ENCODE data around the gene DNAI4. TPM values are rescaled to one million over a fixed set of nuclear protein-coding genes. Genes with fewer than 3 reads are reported as not detected.
"Not testable (repeated sequence)": the region's sequence is repeated elsewhere in the genome, so short reads cannot be mapped to it uniquely, and the experiment has no call there.

Gene DNAI4
- total RNA-seq, 1 donor from 2014 or later, result 7.0 TPM

GRCh38 chr1:66833112-66833511, 91.5 kb downstream of the DNAI4 start:
- DNase-seq (ENCODE audit: low spot score), result no peak

- no peak for DNase-seq (ENCODE audit: low spot score)
These were observed 93.0 kb downstream of the DNAI4 start for GRCh38 chr1:66831529-66832239.

DNA sequence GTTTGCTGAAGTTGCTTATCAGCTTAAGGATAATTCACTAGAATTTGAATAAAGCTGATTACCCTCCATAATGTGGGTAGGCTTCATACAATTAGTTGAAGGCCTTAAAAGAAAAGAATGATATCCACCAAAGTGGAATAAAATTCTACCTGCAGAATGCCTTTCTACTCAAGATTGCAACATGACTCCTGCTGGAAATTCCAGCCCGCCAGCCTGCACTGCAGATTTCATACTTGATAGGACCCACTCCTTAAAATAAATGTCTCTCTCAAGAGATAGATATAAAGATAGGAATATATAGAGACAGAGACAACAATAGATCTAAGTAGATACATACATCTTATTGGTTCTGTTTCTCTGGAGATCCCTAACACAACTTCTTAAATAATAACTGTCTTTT, 99.9 kb downstream of the DNAI4 start:
- DNase-seq (ENCODE audit: low spot score), result no peak

GRCh38 chr1:66809736-66810326, 114.8 kb downstream of the DNAI4 start:
- no peak for DNase-seq (ENCODE audit: low spot score)

DNA sequence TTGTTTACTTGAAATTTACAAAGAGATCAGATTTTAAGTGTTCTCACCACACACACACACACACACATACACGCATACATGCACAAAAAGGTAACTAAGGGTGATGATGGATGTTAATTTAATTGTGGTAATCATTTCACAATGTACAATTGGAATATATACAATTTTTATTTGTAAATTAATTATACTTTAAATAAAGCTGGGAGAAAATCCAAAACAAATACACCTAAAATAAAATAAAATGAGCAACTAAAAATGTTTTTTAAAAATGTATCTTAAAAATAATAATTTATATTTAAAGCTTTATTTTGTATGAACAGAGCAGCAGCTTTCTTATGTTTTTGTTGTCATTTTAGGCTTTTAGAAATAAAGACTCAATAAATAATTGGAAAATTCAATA, 115.4 kb downstream of the DNAI4 start:
- no peak for DNase-seq (ENCODE audit: low spot score)

GRCh38 chr1:66795839-66796238, 128.8 kb downstream of the DNAI4 start:
- DNase-seq (ENCODE audit: low spot score), result not testable (repeated sequence)

DNA sequence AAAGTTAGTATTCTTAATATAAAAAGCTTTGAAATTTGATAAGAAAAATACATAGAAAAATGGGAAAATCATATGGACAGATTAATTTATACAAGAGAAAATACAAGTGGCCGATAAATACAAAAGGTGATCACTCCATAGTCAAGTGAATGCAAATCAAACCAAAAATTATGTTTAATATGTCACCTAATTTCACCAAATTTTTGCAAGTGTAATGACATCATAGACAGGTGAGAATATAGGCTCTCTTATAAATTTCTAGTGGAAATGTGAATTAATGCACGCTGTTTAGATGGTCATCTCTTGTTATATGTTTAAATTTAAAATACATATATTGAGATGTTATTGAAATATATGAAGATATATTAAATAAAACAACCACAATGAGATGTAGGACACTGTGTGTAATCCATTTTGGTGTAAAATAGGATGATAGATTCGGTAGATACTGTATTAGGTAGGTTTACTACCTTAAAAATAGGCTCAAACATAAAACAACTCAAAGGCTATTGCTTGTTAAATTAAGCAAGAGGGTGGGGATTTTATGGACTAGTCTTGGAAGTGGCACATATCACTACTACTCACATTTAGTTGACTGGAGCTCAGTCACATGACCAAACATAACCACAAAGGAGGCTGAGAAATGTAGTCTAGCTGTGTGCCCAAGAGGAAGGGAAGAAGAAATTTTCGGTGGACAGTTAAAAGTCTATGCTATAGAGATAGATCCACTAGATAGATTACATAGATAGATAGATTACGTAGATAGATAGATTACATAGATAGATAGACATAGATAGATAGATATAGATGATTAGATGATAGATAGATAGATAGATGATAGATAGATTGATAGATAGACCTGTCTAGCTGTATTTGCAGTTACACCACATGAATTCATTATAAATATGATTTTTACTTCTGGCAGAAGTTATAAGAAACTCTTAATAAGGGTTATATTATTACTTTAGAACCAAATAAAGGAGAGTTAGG, 132.7 kb downstream of the DNAI4 start:
- DNase-seq (ENCODE audit: low spot score), result no peak

DNA sequence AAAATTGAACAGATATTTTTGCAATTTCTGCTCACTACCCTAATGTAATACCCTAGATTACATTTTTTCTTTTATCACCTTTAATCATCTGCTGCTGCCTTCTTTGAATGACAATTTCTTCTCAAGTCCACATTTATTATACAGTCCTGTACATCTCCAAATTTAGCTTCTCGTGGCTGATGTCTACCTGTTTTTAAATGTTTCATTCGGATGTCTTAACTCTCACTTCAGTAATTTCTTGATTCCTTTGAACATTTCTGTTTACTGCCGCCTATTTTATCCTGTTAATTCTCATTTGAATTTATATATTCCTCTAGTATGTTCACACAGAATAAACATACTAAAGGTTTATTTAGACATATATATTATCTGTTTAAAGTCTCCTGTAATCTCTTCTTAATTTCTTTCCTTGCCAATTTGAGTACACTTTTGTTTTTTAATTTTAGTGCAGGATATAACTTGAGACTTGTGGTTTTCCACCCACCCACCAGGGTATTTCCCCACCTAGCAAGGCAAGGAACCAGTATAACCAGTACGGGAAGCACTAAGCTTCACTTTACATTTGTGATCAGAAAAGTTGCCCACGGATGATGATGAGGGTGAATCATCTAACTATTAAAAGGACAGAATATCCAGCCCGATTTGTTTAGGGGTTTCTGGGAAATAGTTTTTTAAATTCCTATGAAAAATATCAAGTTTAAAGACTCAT, 136.3 kb downstream of the DNAI4 start:
- DNase-seq (ENCODE audit: low spot score), result no peak

- no peak for DNase-seq (ENCODE audit: low spot score)
These were observed 137.0 kb downstream of the DNAI4 start for GRCh38 chr1:66787641-66788040.

GRCh38 chr1:66785800-66786199, 138.9 kb downstream of the DNAI4 start:
- DNase-seq (ENCODE audit: low spot score), result not testable (repeated sequence)

DNA sequence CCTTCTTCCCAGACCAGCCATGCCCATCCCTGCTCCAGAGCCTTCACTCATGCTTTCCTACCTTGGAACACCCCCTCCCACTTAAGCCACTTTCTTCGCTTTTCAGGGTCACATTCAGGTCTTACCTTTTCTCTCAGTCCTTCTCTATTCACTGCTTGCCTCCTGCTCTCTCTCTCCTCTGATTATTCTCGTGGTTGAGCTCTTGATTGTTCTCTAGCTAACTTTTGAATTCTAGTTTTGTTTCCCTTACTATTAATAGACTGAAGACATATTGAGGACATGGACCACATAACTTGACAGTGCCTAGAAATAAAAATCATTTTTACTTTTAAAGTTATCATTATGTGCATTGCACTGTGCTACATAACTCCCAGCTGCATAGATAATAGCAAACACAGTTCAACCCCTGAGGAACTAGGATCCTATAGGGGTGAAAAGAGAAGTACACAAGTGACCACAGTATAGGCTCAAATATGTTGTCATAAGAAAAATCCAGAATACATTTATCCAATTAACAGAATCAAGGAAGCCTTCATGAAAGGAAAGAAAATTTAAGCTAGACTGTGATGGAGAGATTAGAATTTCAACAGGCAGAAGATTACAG, 145.1 kb downstream of the DNAI4 start:
- DNase-seq (ENCODE audit: low spot score), result no peak

- DNase-seq (ENCODE audit: low spot score), result no peak
These were observed 145.7 kb downstream of the DNAI4 start for GRCh38 chr1:66778969-66779368.

DNA sequence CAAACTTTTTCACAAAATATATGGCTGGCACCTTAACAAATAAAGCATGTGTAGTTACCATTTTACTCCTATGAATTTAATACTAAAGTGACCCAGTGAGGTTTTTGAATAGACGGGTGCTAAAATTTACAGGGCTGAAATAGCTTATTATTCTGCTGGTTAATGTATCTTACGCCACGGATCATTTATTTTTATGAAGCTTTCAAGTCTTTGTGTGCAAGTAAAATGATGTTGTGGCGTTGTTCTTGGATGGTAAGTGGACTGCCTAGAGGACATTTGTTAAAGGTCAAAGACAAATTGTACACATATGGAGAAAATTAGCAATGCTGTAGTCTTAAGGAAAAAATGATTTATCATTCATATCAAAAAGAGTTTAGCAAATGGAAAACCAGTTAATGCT, 146.4 kb downstream of the DNAI4 start:
- DNase-seq (ENCODE audit: low spot score), result no peak

GRCh38 chr1:66777831-66778230, 146.8 kb downstream of the DNAI4 start:
- no peak for DNase-seq (ENCODE audit: low spot score)

DNA sequence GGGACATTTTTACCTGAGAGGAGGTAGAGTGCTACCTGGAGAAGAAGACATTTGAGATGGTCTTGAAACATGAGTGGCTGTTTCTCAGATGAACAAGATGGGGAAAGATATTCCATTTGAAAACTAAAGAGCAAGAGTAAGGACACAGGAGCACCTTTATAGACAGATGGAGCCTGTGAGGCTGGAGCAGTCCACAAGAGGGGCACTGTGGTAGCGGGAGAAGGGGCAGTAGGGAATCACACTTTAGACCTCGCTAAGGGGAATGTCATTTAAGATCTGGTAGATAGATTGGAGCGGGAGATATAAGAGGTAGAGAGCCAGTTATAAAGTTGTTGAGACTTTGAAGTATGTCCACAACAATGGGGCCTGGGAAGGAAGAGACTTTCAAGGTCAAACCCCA, 149.0 kb downstream of the DNAI4 start:
- no peak for DNase-seq (ENCODE audit: low spot score)

DNA sequence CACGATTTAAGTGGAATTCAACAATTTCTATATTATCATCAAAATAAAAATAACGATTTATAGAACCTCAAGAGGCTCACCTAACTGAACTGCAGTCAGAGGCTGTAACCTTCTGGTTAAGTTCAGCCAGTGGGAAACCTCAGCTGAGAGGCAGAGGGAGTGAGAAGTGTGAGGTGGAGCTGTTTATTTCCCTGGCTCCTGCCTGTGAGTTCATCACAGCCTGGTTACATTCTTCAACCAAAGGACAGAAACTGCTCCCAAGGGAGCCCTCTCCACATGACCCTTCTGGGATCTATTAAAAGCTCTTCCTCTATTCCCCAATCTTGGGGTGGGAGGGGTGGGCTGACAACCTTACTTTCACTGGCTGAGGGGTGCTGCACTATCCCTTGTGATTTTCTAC, 150.2 kb downstream of the DNAI4 start:
- DNase-seq (ENCODE audit: low spot score), result no peak

DNA sequence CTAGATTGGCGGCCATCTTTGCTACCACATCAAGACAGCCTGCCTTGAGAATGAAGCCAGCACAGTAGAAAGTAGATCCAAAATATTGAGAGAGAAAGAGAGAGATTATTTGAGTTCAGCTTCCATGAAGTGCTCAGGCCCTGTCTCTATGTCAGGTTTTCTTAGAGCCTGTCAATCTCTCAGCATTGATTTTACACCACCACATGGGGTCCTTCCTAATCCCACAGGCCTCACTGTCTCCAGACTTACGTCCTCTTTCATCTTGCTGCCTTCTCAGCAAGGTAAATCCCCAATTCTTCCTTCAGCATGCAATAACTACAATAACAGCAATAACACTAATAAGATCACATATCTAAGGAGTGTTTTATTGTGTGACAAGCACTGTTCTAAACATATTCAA, 151.4 kb downstream of the DNAI4 start:
- no peak for DNase-seq (ENCODE audit: low spot score)

- DNase-seq (ENCODE audit: low spot score), result no peak
These were observed 154.0 kb downstream of the DNAI4 start for GRCh38 chr1:66770694-66771093.

DNA sequence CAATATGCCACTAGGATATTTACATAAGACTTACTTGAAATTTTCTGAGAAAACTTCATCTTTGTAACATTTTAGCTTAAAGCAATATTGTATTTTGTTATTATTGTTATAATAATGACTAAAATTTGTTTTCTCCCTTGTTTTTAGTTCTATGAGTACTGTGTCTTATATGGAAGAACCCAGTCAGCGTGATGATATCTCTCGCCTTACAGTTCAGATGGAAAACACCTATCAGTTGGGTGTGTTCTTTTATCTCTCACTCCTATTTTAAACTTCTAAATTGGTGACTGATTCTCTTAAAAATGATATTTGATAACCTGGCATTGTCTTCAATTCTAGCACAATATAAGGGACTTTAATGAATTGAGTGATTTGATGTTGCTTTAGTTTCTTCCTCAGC, 154.4 kb downstream of the DNAI4 start:
- no peak for DNase-seq (ENCODE audit: low spot score)

GRCh38 chr1:66769512-66770229, 155.0 kb downstream of the DNAI4 start:
- DNase-seq (ENCODE audit: low spot score), result no peak

Measured in mesenteric fat pad (tissue), 1 donor.